Right lobe of liver (tissue), 6 donors: Measurements from ENCODE around the gene ZFAND6. TPM values are rescaled to one million over a fixed set of nuclear protein-coding genes. Genes with fewer than 3 reads are reported as not detected.
A peak's percentile ranks its signal among the peaks of the same experiment; 100 is the strongest.
"Not testable (repeated sequence)": the region's sequence is repeated elsewhere in the genome, so short reads cannot be mapped to it uniquely, and the experiment has no call there.

ENCODE experiments used
- ATAC-seq, 4 donors: fragments of 200-7000 bp; cut with Tn5 transposase; one replicate each; pipeline ENCODE4 v1.9.1; 2020; ENCODE audit warnings: mild to moderate bottlenecking in 4 of 4, moderate library complexity in 4 of 4
- DNase-seq, 3 donors: peaks; one replicate each; pipeline ENCODE4 v3.0.0-alpha.2; 2020
- H3K27ac ChIP-seq, 3 donors: fragments of 200-600 bp; one replicate each; pipeline ENCODE4 v1.8.0; 2022
- H3K27me3 ChIP-seq, 2 donors: fragments of 200-600 bp; one replicate each; pipeline ENCODE4 v1.8.0; 2022
- H3K36me3 ChIP-seq, 4 donors: fragments of 200-600 bp; sonication (generic) in 1 of 4; one replicate each; pipeline versions ENCODE4 v1.5.1 to v1.8.0; 2017 to 2022; ENCODE audit warnings: control low read depth in 1 of 4
- H3K4me1 ChIP-seq, 4 donors: fragments of 200-600 bp; sonication (generic) in 1 of 4; one replicate each; pipeline versions ENCODE4 v1.5.1 to v1.8.0; 2017 to 2022; ENCODE audit warnings: control low read depth in 1 of 4
- H3K4me3 ChIP-seq, 3 donors: fragments of 200-600 bp; one replicate each; pipeline ENCODE4 v1.8.0; 2022
- H3K9me3 ChIP-seq, 4 donors: fragments of 200-600 bp; sonication (generic) in 1 of 4; one replicate each; pipeline versions ENCODE4 v1.5.1 to v1.8.0; 2017 to 2022; ENCODE audit warnings: control low read depth in 1 of 4
- POLR2A ChIP-seq: fragments of 450-650 bp; IDR thresholded peaks from one replicate; pipeline ENCODE4 v1.6.1; 2017; ENCODE audit warnings: antibody characterized with exemption, mild to moderate bottlenecking
- WGBS: methylation state at CpG from one replicate; pipeline ENCODE4 v1.1.6; 2018; ENCODE audit warnings: low coverage, low lambda C conversion rate; ENCODE audit not compliant: insufficient coverage; ENCODE audit errors: missing lambda C conversion rate; 5-methylcytosine and 5-hydroxymethylcytosine counted together
- intact Hi-C, 2 donors: fragments of 100-400 bp; cut with DNase I; formaldehyde crosslinking; loops; one replicate each; pipeline versions ENCODE4 v1.11.2 to v1.14.1; 2022
- total RNA-seq, 6 experiments: library from RNA; depleted of rRNA in 2 of 6; stranded (reverse); fragments of >200 nt in 2 of 6; fragmentation: NEBNext Ultra II Directional in 3 of 6; extraction: Animal tissue kit (Norgen Biotek cat#: 25700) in 3 of 6; gene quantifications; one replicate each; pipeline versions ENCODE4 v1.1.0 to v1.2.4, GENCODE V29; 2016 to 2023
- TF ChIP-seq, protein P1 (sequence below), 4 donors: fragments of 200-600 bp in 3 of 4; fragments of 450-650 bp in 1 of 4; IDR thresholded peaks; one replicate each; pipeline versions ENCODE4 v1.5.1 to v1.8.0; 2016 to 2022; ENCODE audit warnings: antibody characterized with exemption in 4 of 4, mild to moderate bottlenecking in 2 of 4
- donor health status: DM: no; HTN: yes; CAD: no.
- donor health status: DM: no; HTN: no; CAD: no.
- donor health status: DM: no; HTN: no; CAD: no.
- donor health status: DM: no; HTN: yes; CAD: no.
- donor health status: DM: no; HTN: yes; CAD: no.

ZFAND6 gene
- total RNA-seq, 6 experiments from 2014 or later: 46.1 to 111 (median 48.9) TPM

DNA sequence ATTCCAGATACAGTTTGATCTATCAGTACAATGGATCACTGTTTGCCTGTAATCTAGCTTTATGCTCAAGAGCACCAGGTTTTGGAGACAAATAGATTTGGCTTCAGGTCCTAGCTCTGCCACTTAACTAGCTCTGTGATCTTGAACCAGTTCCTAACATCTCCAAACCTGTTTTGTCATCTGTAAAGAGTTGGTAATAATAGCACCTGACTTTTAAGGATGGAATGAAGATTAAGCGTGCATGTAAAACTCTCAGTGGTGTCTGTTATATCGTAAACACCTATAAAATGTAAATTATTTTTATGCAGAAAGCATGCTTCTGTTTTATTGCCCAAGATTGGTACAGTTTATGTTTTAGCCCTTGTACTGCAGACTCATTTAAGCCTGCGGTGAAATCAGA lies 36.5 kb downstream of the ZFAND6 start:
- 90% methylated on average over 3 of the region's 3 CpGs for WGBS
- no peak for TF ChIP-seq POLR2A
- TF ChIP-seq, protein P1, sequence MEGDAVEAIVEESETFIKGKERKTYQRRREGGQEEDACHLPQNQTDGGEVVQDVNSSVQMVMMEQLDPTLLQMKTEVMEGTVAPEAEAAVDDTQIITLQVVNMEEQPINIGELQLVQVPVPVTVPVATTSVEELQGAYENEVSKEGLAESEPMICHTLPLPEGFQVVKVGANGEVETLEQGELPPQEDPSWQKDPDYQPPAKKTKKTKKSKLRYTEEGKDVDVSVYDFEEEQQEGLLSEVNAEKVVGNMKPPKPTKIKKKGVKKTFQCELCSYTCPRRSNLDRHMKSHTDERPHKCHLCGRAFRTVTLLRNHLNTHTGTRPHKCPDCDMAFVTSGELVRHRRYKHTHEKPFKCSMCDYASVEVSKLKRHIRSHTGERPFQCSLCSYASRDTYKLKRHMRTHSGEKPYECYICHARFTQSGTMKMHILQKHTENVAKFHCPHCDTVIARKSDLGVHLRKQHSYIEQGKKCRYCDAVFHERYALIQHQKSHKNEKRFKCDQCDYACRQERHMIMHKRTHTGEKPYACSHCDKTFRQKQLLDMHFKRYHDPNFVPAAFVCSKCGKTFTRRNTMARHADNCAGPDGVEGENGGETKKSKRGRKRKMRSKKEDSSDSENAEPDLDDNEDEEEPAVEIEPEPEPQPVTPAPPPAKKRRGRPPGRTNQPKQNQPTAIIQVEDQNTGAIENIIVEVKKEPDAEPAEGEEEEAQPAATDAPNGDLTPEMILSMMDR (IDR thresholded peaks at IDR 0.05): no peak
- Histone ChIP-seq H3K27ac (no peak overlapping the region), H3K9me3 (no peaks in the 10 kb centered on the region), H3K27me3 (no peaks in the 10 kb centered on the region), H3K36me3 (no peaks in the 10 kb centered on the region), H3K4me3 (no peak overlapping the region), H3K4me1 (peaks cover 0 to 26% (median 8%) of the 10 kb centered on the region in 4 donors)
- intact Hi-C loops: no loop called here
- ATAC-seq (no peak), DNase-seq (no peak)

DNA sequence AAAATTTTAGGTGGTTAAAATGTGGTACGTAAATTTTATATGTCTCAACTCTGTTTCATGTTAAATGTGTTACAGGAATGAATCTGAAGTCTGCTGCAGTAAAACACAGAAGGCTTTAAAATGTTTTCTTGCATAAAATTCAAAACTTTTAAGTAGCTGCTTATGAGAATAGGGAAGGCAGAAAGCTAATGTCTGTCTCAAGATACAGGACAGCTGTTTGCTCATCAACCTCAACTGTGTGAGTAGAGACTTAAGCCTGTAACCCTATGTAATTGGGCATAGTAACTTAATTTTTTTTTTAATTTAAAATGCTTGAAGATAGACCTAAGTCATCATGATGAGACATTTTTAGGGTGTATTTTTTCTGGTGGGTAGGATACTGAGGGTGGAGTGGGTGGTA lies 38.9 kb downstream of the ZFAND6 start:
- Histone ChIP-seq H3K27ac (no peak overlapping the region), H3K36me3 (no peaks in the 10 kb centered on the region), H3K4me1 (peaks cover 0 to 26% (median 8%) of the 10 kb centered on the region in 4 donors), H3K9me3 (no peaks in the 10 kb centered on the region), H3K27me3 (no peaks in the 10 kb centered on the region), H3K4me3 (no peak overlapping the region)
- DNase-seq (no peak), ATAC-seq (no peak)
- 100% methylated on average over 1 of the region's 1 CpG for WGBS
- intact Hi-C loops: no loop called here
- TF ChIP-seq, protein P1 (IDR thresholded peaks at IDR 0.05): no peak
- TF ChIP-seq POLR2A: no peak

DNA sequence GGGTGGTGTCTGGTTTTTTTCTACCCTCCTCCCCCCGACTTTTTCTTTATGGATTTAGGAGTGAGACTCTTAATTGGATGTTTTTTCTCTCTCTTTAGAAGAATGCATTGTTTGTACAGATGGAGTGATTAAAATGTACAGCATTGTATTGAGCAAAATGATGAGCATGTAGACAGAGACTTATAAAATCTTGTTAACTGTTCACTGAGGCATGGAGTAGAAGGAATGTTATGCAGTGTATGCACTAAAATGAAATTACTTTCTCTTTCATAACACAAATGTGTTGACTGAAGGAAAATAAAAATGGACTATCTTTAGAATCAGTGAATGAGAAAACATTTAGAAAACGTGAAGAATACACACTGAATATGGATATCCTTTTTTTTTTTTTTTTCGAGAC lies 39.8 kb downstream of the ZFAND6 start:
- Histone ChIP-seq H3K27ac (no peak overlapping the region), H3K4me3 (no peak overlapping the region), H3K27me3 (no peaks in the 10 kb centered on the region), H3K9me3 (no peaks in the 10 kb centered on the region), H3K36me3 (no peaks in the 10 kb centered on the region), H3K4me1 (peaks cover 0 to 26% (median 8%) of the 10 kb centered on the region in 4 donors)
- 55% methylated on average over 3 of the region's 3 CpGs for WGBS
- no peak for TF ChIP-seq POLR2A
- TF ChIP-seq, protein P1 (IDR thresholded peaks at IDR 0.05): no peak
- intact Hi-C loops: no loop called here
- ATAC-seq (peak in 1 of 4 donors; percentile 45), DNase-seq (no peak)

DNA sequence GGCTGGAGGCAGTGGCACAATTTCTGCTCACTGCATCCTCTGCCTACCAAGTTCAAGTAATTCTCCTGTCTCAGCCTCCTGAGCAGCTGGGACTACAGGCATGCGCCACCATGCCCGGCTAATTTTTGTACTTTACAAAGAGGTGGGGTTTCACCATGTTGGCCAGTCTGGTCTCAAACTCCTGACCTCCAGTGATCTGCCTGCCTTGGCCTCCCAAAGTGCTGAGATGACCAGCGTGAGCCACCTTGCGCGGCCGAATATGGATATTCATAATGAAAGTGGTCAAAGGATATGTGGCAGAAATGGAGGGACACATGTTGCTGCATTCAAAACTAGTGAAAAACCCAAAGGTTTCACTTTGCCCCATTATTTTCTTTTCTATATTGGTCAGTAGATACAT lies 40.2 kb downstream of the ZFAND6 start:
- intact Hi-C loops, H3K27ac ChIP-seq, H3K4me3 ChIP-seq, H3K27me3 ChIP-seq, H3K9me3 ChIP-seq, DNase-seq, H3K36me3 ChIP-seq: not testable (repeated sequence)
- peak in 1 of 4 donors; percentile 33 for ATAC-seq
- 87% methylated on average over 4 of the region's 6 CpGs for WGBS
- H3K4me1 ChIP-seq: peaks cover 0 to 26% (median 8%) of the 10 kb centered on the region in 4 donors

DNA sequence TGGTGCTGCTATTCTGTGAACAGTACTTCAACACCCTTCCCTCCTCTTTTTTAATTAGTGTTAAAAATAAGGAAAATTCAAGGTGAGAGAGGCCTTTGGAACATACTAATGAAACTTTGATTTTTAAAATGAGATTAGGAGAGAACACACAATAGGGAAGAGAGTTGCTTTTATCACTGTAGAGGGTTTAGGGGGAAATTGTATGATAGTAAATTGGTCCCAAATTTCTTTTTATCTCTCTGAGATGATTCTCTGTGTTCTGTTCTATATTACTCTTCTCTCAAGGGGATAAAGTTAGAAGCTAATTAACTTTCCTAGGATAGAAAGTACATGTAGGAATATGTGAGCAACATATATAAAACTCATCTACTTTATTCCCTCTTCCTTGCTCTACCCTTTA lies 40.8 kb downstream of the ZFAND6 start:
- H3K36me3 ChIP-seq: no peaks in the 10 kb centered on the region
- ATAC-seq: no peak
- intact Hi-C loops: no loop called here
- H3K4me1 ChIP-seq: peaks cover 0 to 29% (median 8%) of the 10 kb centered on the region in 4 donors
- DNase-seq: no peak
- no peaks in the 10 kb centered on the region for H3K27me3 ChIP-seq
- no peak overlapping the region for H3K27ac ChIP-seq
- no peak for TF ChIP-seq POLR2A
- TF ChIP-seq, protein P1 (IDR thresholded peaks at IDR 0.05): no peak
- no peak overlapping the region for H3K4me3 ChIP-seq
- no peaks in the 10 kb centered on the region for H3K9me3 ChIP-seq
